BLaER1 treated with 17β-estradiol and CSF1 and Interleukin-3, amounts not matched to agents 10 nM and 100 nM (cell line): Measurements from ENCODE around the gene CAP1.
A peak's percentile ranks its signal among the peaks of the same experiment; 100 is the strongest.

ENCODE experiments used
- H3K27ac ChIP-seq, 11 experiments: shearing (Covaris generic); formaldehyde crosslinking; 2 replicates each; pipeline ENCODE4 v1.8.1; 2022
- H3K27me3 ChIP-seq, 11 experiments: shearing (Covaris generic); formaldehyde crosslinking; 2 replicates each; pipeline ENCODE4 v1.8.1; 2022
- H3K36me3 ChIP-seq, 11 experiments: shearing (Covaris generic); formaldehyde crosslinking; 2 replicates each; pipeline ENCODE4 v1.8.1; 2022
- H3K4me1 ChIP-seq, 10 experiments: shearing (Covaris generic); formaldehyde crosslinking; 2 replicates each; pipeline ENCODE4 v1.8.1; 2022
- H3K4me2 ChIP-seq, 11 experiments: shearing (Covaris generic); formaldehyde crosslinking; 2 replicates each; pipeline ENCODE4 v1.8.1; 2022
- H3K4me3 ChIP-seq, 10 experiments: shearing (Covaris generic); formaldehyde crosslinking; 2 replicates each; pipeline ENCODE4 v1.8.1; 2022
- H3K9ac ChIP-seq, 11 experiments: shearing (Covaris generic); formaldehyde crosslinking; 2 replicates each; pipeline ENCODE4 v1.8.1; 2022
- H3K9me3 ChIP-seq, 11 experiments: shearing (Covaris generic); formaldehyde crosslinking; replicated peaks in 1 of 11; 2 replicates each; pipeline ENCODE4 v1.8.1; 2022
- H4K20me1 ChIP-seq, 11 experiments: shearing (Covaris generic); formaldehyde crosslinking; 2 replicates each; pipeline ENCODE4 v1.8.1; 2022
- Cebpa-rat ChIP-seq, 11 experiments: shearing (Covaris generic); IDR thresholded peaks; 2 replicates each; pipeline ENCODE4 v1.8.1; 2022

CAP1 gene

DNA sequence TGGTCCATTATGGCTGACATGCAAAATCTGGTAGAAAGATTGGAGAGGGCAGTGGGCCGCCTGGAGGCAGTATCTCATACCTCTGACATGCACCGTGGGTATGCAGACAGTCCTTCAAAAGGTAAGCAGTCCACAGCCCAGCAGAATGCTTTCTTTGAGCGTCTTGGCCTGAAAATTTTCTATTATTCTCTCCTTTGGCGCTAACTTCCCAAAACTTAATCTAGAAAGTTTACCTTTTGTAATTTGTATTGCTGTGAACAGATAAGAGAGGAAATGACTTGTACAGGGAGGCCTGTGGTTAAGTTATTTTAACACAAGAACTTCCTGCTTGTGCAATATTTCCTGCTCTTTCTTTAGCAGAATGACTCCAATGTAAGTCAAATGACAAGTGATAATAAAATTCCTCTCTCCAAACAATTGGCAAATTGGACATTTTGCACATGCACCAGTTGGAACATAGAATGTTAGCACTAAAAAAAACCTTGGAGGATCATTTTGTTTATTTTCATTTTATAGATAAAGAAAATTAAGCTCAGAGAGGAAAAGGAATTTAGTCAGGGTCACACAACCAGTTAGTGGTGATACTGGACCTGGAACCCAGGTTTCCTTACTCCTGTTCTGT, 18.9 kb downstream of the CAP1 start:
- Histone ChIP-seq H3K9me3 (peaks cover 0 to 3% (median 0%) of the 10 kb centered on the region in 11 experiments; a peak in 1 of 22 replicates), H3K27me3 (no peaks in the 10 kb centered on the region), H4K20me1 (peaks cover 0 to 97% (median 0%) of the 10 kb centered on the region in 11 experiments; a peak in 6 of 22 replicates), H3K27ac (peak overlapping the region; percentile 75 to 99 (median 97); a peak in 21 of 22 replicates), H3K4me2 (peak overlapping the region; percentile 78 to 100 (median 91)), H3K36me3 (peaks cover 71 to 98% (median 83%) of the 10 kb centered on the region in 11 experiments), H3K9ac (peak overlapping the region; percentile 73 to 87 (median 84); a peak in 21 of 22 replicates), H3K4me3 (peak overlapping the region; percentile 29 to 57 (median 46); a peak in 17 of 20 replicates), H3K4me1 (peaks cover 83 to 100% (median 98%) of the 10 kb centered on the region in 10 experiments)
- peak in 9 of 11 experiments; percentile 58 to 98 (median 88); a peak in 15 of 22 replicates for TF ChIP-seq Cebpa-rat (IDR thresholded peaks at IDR 0.05)

- Histone ChIP-seq H3K36me3 (peaks cover 68 to 95% (median 80%) of the 10 kb centered on the region in 11 experiments), H3K4me1 (peaks cover 90 to 100% (median 97%) of the 10 kb centered on the region in 10 experiments), H3K4me3 (peak overlapping the region; percentile 29 to 57 (median 46); a peak in 17 of 20 replicates), H3K9ac (peak overlapping the region; percentile 73 to 87 (median 84); a peak in 21 of 22 replicates), H3K27ac (peak overlapping the region; percentile 75 to 99 (median 97); a peak in 21 of 22 replicates), H4K20me1 (peaks cover 0 to 94% (median 0%) of the 10 kb centered on the region in 11 experiments; a peak in 6 of 22 replicates), H3K27me3 (no peaks in the 10 kb centered on the region), H3K9me3 (peaks cover 0 to 3% (median 0%) of the 10 kb centered on the region in 11 experiments; a peak in 1 of 22 replicates), H3K4me2 (peak overlapping the region; percentile 78 to 100 (median 91))
- TF ChIP-seq Cebpa-rat (IDR thresholded peaks at IDR 0.05), result no peak
These were observed 19.6 kb downstream of the CAP1 start for GRCh38 chr1:40059960-40060750.

DNA sequence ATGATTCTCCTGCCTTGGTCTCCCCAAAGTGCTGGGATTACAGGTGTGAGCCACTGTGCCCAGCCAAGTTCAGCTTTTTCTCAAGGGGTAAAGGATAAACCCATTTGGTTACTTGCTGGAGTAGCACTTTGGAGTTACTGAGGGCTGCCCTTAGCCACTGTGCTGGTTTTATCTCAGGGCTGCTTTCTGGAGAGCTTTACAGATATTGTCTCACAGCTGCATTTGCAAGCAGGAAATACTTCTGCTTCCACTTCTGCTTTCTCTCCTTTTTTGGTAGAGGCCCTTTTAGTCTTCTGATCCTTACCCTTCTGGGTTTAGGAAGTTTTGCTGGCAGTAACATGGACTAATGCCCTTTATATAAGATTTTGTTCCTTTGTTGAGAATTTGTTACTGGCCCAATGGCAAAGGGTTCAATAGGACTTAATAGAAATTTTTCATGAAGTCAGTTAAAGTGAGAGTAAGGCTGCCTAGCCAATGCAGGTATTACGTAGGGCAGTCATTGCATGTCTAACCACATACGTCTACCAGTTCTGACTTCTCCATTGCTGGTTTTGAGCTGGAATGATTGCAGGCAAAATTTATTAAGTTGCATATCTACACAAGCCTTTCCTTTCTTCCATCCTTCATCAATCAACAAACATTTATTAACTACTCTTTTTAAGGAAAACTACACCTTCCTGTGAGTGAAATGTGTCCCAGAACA, 24.4 kb downstream of the CAP1 start:
- H3K4me1 ChIP-seq, result peaks cover 76 to 100% (median 84%) of the 10 kb centered on the region in 10 experiments
- peaks cover 92 to 98% (median 97%) of the 10 kb centered on the region in 11 experiments for H3K36me3 ChIP-seq

GRCh38 chr1:40067023-40067422, 26.5 kb downstream of the CAP1 start:
- Histone ChIP-seq H3K4me2 (peak overlapping the region in 10 of 11 experiments; percentile 44 to 100 (median 68); a peak in 17 of 22 replicates), H3K36me3 (peaks cover 94 to 98% (median 97%) of the 10 kb centered on the region in 11 experiments), H3K27ac (peak overlapping the region; percentile 3 to 99 (median 96); a peak in 20 of 22 replicates), H3K27me3 (no peaks in the 10 kb centered on the region), H3K9me3 (peaks cover 0 to 3% (median 0%) of the 10 kb centered on the region in 11 experiments; a peak in 1 of 22 replicates), H3K4me3 (peak overlapping the region in 1 of 10 experiments; percentile 1; a peak in 2 of 20 replicates), H4K20me1 (peaks cover 0 to 82% (median 0%) of the 10 kb centered on the region in 11 experiments; a peak in 4 of 22 replicates), H3K4me1 (peaks cover 55 to 100% (median 64%) of the 10 kb centered on the region in 10 experiments), H3K9ac (peak overlapping the region in 1 of 11 experiments; percentile 6; a peak in 3 of 22 replicates)
- TF ChIP-seq Cebpa-rat (IDR thresholded peaks at IDR 0.05), result no peak

More for the DNA sequence above, 24.4 kb downstream of the CAP1 start:
- Histone ChIP-seq H4K20me1 (peaks cover 0 to 84% (median 0%) of the 10 kb centered on the region in 11 experiments; a peak in 3 of 22 replicates), H3K4me2 (peak overlapping the region; percentile 78 to 100 (median 90)), H3K27me3 (no peaks in the 10 kb centered on the region), H3K9me3 (peaks cover 0 to 3% (median 0%) of the 10 kb centered on the region in 11 experiments; a peak in 1 of 22 replicates), H3K27ac (peak overlapping the region; percentile 78 to 99 (median 97)), H3K4me3 (peak overlapping the region in 8 of 10 experiments; percentile 12 to 46 (median 23); a peak in 9 of 20 replicates), H3K9ac (peak overlapping the region; percentile 54 to 85 (median 75))
- TF ChIP-seq Cebpa-rat (IDR thresholded peaks at IDR 0.05), result no peak

DNA sequence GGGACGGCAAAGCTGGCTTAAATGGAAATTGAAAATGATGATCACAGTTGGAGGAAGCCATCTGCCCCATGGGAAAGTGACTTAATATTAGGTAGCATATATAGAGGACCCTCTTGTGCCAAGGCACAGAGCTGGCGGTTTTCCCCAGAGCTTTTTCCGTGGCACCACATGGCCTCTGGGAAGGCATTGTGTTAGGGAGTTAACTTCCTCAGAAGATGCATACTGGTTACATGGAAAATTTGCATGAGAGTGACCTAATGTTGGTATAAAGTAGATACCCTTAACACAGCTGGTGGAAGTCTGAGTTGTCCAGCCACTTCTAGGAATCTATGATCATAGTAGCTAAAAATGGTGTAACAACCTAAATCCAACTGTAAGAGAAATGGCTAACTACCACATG, 27.3 kb downstream of the CAP1 start:
- H3K36me3 ChIP-seq, result peaks cover 94 to 98% (median 97%) of the 10 kb centered on the region in 11 experiments
- H3K9ac ChIP-seq, result peak overlapping the region in 6 of 11 experiments; percentile 1 to 42 (median 17); a peak in 6 of 22 replicates
- H3K4me2 ChIP-seq, result peak overlapping the region; percentile 21 to 100 (median 63)
- no peaks in the 10 kb centered on the region for H3K27me3 ChIP-seq
- H3K27ac ChIP-seq, result peak overlapping the region; percentile 22 to 99 (median 96); a peak in 21 of 22 replicates
- TF ChIP-seq Cebpa-rat (IDR thresholded peaks at IDR 0.05), result no peak
- H3K4me1 ChIP-seq, result peaks cover 49 to 100% (median 63%) of the 10 kb centered on the region in 10 experiments
- H3K4me3 ChIP-seq, result no peak overlapping the region; a peak in 1 of 20 replicates
- peaks cover 0 to 78% (median 0%) of the 10 kb centered on the region in 11 experiments; a peak in 5 of 22 replicates for H4K20me1 ChIP-seq
- peaks cover 0 to 3% (median 0%) of the 10 kb centered on the region in 11 experiments; a peak in 1 of 22 replicates for H3K9me3 ChIP-seq

- H3K4me3 ChIP-seq, result no peak overlapping the region
- no peak overlapping the region for H3K27ac ChIP-seq
- TF ChIP-seq Cebpa-rat (IDR thresholded peaks at IDR 0.05), result no peak
- no peaks in the 10 kb centered on the region for H3K9me3 ChIP-seq
- no peak overlapping the region for H3K9ac ChIP-seq
- peaks cover 23 to 100% (median 57%) of the 10 kb centered on the region in 10 experiments for H3K4me1 ChIP-seq
- peaks cover 87 to 100% (median 99%) of the 10 kb centered on the region in 11 experiments for H3K36me3 ChIP-seq
- H3K27me3 ChIP-seq, result no peaks in the 10 kb centered on the region
- peaks cover 0 to 53% (median 0%) of the 10 kb centered on the region in 11 experiments; a peak in 5 of 22 replicates for H4K20me1 ChIP-seq
- H3K4me2 ChIP-seq, result peak overlapping the region in 3 of 11 experiments; percentile 17 to 90 (median 84); a peak in 4 of 22 replicates
These were observed 31.6 kb downstream of the CAP1 start for GRCh38 chr1:40072142-40072541.

GRCh38 chr1:40073062-40073461, 32.5 kb downstream of the CAP1 start:
- H3K4me1 ChIP-seq, result peaks cover 13 to 100% (median 50%) of the 10 kb centered on the region in 10 experiments
- H3K4me2 ChIP-seq, result peak overlapping the region in 10 of 11 experiments; percentile 12 to 93 (median 31); a peak in 10 of 22 replicates
- peaks cover 83 to 100% (median 99%) of the 10 kb centered on the region in 11 experiments for H3K36me3 ChIP-seq
- TF ChIP-seq Cebpa-rat (IDR thresholded peaks at IDR 0.05), result no peak
- no peak overlapping the region for H3K9ac ChIP-seq
- H3K9me3 ChIP-seq, result no peaks in the 10 kb centered on the region
- no peaks in the 10 kb centered on the region for H3K27me3 ChIP-seq
- peak overlapping the region in 3 of 11 experiments; percentile 9 to 33 (median 15); a peak in 4 of 22 replicates for H3K27ac ChIP-seq
- H3K4me3 ChIP-seq, result no peak overlapping the region
- peaks cover 0 to 48% (median 0%) of the 10 kb centered on the region in 11 experiments; a peak in 5 of 22 replicates for H4K20me1 ChIP-seq
